Measurements from ENCODE around the gene ELP6.
"Not testable (repeated sequence)": the region's sequence is repeated elsewhere in the genome, so short reads cannot be mapped to it uniquely, and the experiment has no call there.

Gene ELP6

GRCh38 chr3:47505267-47505666 lies 8.2 kb downstream of the ELP6 start:
- DNase-seq: not testable (repeated sequence)

DNA sequence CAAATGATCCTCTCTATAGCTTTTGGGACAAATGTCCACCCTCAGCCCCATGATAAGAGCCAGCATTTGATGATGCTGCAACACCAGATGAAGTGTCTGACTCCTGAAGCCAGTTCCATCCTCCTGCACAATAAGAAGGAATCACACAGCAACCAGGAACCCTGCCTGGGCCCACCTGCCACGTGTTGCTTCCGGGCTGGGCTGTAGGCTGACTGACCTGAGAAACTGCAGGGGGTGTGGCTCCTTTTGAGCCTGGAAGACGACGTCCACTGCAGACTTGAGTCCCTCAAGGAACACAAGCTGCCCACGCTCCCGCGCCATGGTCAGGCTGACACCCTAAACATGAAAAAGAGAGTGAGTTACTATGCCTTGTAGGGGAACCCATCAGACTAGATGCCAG lies 9.4 kb downstream of the ELP6 start:
- DNase-seq: no peak

DNA sequence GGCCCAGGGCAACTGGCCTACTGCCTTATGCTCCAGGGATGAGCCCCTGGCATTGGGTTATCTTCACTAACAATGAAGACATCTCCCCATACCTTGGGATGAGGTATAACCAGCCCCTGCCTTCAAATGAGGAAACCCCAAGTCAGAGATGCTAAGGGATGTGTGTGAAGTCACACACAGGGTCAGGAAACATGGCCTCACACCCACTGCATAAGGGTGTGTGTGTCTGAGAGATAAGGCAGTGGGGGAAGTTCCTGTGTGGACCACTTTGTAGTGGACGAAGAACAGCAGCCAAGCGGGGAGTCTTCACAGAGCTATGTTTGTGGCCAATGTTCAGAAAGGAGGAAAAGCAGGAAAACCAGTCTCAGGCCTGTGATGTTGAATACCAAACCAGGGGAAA lies 10.5 kb downstream of the ELP6 start:
- no peak for DNase-seq

DNA sequence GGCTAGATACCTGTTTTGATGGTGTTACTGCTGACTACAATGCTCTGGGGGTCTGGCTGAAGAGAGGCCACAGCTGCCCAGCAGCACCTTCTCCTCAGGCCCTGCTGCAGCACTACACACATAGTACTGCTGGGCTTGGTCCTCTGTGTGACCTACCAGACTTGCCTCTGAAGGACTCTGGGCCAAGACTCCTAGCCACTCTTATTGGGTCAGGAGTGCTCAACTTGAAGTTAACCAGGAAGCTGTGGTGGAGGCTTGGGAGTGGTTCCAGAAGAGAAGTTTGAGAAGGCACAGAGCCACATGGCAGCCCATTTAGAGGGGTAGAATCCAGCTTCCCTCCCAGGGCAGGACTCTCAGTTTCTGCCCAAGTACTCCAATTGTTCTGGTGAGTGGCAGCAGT lies 16.6 kb downstream of the ELP6 start:
- DNase-seq: no peak

DNA sequence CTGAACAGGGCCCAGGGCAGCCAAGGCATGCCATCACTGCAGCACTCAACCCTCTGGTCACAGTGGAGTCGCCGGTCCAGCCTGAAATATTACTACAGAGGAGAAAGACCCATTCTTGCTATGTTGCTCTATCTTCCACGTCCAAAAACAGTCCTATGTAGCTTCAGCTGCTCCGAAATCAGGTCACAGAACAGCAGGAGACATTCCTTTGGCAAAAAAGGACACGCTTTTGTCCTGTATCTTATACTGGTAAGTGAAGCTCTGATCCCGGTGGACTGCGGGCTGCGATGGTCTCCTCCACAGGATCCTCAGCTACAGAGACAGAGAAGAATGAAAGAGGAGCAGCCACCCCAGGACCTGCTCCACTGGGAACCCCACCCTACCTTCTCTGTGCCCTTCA lies 17.6 kb downstream of the ELP6 start:
- DNase-seq: no peak

- DNase-seq: no peak
These were observed 18.4 kb downstream of the ELP6 start for GRCh38 chr3:47495111-47495510.

- DNase-seq: no peak
These were observed 21.7 kb downstream of the ELP6 start for GRCh38 chr3:47491777-47492176.

- no peak for DNase-seq
These were observed 22.3 kb downstream of the ELP6 start for GRCh38 chr3:47491186-47491585.

DNA sequence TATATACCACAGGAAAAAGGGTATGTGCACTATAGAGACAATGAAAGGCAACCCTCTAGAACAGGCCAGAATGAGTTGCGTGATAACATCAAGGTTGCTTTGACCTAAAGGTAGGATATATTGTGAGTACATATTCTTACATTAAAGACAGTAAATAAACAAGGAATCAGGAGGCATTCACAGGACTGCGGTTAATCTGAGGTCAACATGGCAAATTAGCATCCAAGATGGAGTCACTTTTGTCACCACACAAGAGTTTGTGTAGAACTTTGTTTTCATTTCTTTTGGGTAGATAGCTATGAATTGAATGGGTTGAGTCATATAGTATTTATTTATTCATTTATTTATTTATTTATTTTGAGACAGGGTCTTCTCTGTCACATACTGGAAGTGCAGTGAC lies 26.2 kb downstream of the ELP6 start:
- no peak for DNase-seq

DNA sequence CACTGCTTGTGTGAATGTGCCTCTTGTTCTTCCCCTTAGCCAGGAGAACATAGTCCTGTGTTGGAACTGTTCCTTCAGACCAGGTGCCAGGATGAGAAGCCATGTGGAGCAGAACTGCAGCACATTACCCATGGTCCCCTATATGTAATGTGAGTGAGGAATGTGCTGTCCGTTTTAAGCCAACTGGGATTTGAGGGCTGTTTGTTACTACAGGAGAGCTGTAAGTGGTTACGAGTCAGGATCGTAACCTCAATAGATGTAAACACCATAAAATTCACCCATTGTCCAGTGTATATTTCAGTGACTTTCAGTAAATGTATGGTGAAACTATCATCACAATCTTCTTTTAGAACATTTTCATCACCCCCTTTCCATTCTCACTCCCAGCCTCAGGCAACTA lies 27.7 kb downstream of the ELP6 start:
- DNase-seq: no peak

DNA sequence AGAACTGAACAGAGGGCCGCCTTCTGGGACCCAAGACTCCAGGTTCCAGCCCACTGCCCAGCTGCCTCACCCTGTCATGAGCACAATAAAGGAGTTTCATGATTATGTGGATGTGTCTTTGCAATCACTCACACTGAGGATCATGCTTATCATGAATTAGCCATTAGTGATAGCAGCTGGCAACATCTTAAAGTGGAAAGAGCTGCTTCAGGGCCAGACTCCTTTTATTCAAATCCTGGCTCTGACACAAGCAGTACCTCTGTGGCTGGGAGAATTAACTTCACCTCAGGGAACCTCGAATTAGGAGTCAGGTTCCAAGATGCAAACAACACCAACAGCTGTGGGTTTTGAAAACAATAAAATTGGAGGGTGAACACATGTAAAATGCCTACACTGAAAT lies 31.1 kb downstream of the ELP6 start:
- DNase-seq: no peak

DNA sequence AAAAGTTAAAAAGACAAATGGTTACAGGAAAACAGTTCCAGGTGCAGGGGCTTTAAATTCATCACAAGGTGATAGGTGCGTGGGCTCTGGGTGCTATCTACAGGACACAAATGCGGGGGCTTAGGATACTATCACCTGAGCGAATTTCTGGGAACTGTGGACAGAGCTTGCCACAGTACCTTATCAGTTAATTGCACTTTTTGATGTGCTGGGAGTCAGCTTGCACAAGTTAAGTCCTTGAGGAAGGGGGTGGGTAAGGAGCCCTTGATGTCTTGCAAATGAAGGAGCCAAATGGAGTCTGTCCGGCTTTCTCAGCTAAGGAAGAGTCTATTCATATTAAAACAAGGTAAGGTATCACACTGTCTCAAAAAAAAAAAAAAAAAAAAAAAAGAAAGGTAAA lies 31.7 kb downstream of the ELP6 start:
- not testable (repeated sequence) for DNase-seq

GRCh38 chr3:47480267-47480666 lies 33.2 kb downstream of the ELP6 start:
- DNase-seq: not testable (repeated sequence)

GRCh38 chr3:47479826-47480160 lies 33.7 kb downstream of the ELP6 start:
- DNase-seq: no peak

- no peak for DNase-seq
These were observed 35.5 kb downstream of the ELP6 start for GRCh38 chr3:47478022-47478421.

DNA sequence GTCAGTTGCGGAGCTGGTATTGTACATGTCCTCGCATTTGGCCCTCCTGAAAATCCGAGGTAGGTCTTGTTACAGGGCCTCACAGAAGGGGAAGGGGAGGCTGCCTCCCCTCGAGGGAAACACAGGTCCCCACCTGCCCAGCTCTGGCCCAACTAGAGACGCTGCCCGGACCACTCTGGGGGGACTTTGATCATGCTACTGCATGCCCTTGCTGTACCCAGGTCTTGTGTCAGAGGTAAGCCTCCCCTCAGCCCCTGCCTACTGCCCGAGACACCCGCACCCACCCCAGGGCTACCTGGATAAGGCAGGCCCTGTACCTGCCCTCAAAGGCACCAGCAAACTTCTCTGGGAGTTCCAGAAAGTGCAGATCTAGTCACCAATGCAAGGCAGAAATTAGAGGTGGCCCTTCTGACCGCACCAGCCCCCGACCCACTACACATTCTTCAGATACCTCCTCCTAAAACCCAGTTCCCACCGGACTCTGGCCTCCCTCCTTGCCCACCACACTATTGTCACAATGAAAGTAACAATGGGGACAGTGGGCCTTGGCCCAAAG lies 36.8 kb downstream of the ELP6 start:
- DNase-seq: no peak

- no peak for DNase-seq
These were observed 37.2 kb downstream of the ELP6 start for GRCh38 chr3:47476330-47476626.

- peak; percentile 65 for DNase-seq
These were observed 37.8 kb downstream of the ELP6 start, which contains the start of gene SCAP for GRCh38 chr3:47475570-47476329. Gene SCAP, minus strand, starts transcription at chr3:47475941. Its CDS starts 32,948 bp downstream, at chr3:47442993.

GRCh38 chr3:47475029-47475569 lies 38.4 kb downstream of the ELP6 start:
- DNase-seq: no peak

DNA sequence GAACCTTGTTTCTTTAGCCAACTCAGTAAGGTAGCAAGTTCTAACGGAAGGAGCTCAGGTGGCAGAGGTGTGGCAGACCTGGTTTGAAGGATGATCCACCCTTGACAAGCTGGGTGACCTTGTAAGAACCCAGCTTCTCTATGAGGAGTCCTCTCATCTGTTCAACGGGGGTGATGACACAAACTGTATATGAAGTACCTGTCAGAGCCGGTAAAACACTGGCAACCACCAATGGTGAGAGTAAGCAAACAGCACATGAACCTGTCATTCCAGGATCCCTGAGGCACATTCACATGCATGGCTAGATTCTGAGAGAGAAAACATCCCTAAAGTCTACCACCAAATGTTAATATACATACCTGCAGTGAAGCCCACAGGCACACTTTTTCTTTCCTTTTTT lies 40.1 kb downstream of the ELP6 start:
- DNase-seq: no peak

DNA sequence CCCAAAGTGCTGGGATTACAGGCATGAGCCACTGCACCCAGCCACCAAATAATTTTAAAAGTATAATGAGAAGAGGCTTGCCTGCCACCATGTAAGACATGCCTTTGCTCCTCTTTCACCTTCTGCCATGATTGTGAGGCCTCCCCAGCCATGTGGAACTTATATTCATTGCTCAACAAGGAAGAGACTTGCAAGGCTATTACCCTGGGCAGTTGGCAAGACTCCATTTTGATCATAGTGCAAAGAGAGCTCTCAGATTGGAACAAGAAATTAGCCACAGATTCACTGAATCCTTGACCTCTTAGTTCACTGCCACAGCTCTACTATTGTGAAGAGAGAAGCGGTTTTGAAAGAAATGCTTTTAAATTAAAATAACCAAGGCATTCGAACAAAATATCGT lies 43.9 kb downstream of the ELP6 start:
- no peak for DNase-seq

GRCh38 chr3:47468315-47468714 lies 45.2 kb downstream of the ELP6 start:
- DNase-seq: not testable (repeated sequence)

DNA sequence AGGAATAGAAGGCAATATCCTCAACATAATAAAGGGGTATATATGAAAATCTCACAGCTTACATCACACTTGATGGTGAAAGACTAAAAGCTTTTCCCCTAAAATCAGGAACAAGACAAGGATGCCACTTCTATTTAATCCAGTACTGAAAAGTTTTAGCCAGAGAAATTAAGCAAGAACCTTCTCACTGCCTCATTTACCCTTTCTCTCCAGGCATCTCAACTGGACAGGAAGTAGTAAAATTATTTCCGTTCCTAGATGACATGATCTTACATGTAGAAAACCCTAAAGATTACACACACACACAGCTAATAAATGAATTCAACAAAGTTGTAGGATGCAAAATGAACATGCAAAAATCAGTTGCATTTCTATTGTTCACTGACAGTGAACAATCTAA lies 48.9 kb downstream of the ELP6 start:
- no peak for DNase-seq

DNA sequence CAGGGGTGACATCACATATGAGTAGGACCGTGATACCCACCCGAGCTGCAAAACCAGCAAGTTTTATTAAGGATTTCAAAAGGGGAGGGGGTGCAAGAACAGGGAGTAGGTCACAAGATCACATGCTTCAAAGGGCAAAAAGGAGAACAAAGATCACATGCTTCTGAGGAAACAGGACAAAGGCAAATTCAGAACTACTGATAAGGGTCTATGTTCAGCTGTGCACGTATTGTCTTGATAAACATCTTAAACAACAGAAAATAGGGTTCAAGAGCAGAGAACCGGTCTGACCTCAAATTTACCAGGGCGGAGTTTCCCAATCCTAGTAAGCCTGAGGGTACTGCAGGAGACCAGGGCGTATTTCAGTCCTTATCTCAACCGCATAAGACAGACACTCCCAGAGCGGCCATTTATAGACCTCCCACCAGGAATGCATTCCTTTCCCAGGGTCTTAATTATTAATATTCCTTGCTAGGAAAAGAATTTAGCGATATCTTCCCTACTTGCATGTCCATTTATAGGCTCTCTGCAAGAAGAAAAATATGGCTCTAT lies 53.9 kb downstream of the ELP6 start:
- not testable (repeated sequence) for DNase-seq

- DNase-seq: no peak
These were observed 56.5 kb downstream of the ELP6 start for GRCh38 chr3:47456984-47457383.
